Endothelial cell of umbilical vein (primary cell): ENCODE results near the gene SEL1L2.

Experiments
- EZH2 ChIP-seq: IDR thresholded peaks from 2 replicates; pipeline ENCODE4 v1.6.1; 2012; ENCODE audit warnings: borderline replicate concordance, low read depth, mild to moderate bottlenecking, moderate library complexity, low read length, inconsistent platforms; ENCODE audit not compliant: severe bottlenecking
- GATA2 ChIP-seq: IDR thresholded peaks from 2 replicates; pipeline ENCODE4 v1.7.0; 2011; ENCODE audit warnings: low read depth, mild to moderate bottlenecking, moderate library complexity, mixed read lengths, low read length; ENCODE audit not compliant: insufficient read length, insufficient read depth
- MYC ChIP-seq: IDR thresholded peaks from one replicate; pipeline ENCODE4 v1.6.1; 2011; ENCODE audit warnings: mild to moderate bottlenecking, low read depth, low read length
- POLR2A ChIP-seq: IDR thresholded peaks from 2 replicates; pipeline ENCODE4 v1.6.1; 2012; ENCODE audit warnings: low read depth, mild to moderate bottlenecking, control low read depth, low read length
- POLR2AphosphoS5 ChIP-seq: IDR thresholded peaks from 2 replicates; pipeline ENCODE4 v1.6.1; 2012; ENCODE audit warnings: low read depth, mild to moderate bottlenecking, control low read depth, low read length, moderate library complexity; ENCODE audit not compliant: insufficient read depth
- TF ChIP-seq, protein P1 (sequence below): IDR thresholded peaks from 2 replicates; pipeline ENCODE4 v1.6.1; 2011; ENCODE audit not compliant: insufficient read depth, insufficient read length
- TF ChIP-seq, protein P2 (sequence below), 2 donors: IDR thresholded peaks; 1 replicate in 1 of 2; 2 replicates in 1 of 2; pipeline ENCODE4 v1.5.1; 2011; ENCODE audit warnings: low read length in 2 of 2, mild to moderate bottlenecking in 2 of 2, moderate library complexity in 2 of 2, control low read depth in 1 of 2, inconsistent platforms in 1 of 2, low read depth in 1 of 2; ENCODE audit not compliant: insufficient read depth in 1 of 2; ENCODE audit errors: extremely low read depth in 1 of 2

DNA sequence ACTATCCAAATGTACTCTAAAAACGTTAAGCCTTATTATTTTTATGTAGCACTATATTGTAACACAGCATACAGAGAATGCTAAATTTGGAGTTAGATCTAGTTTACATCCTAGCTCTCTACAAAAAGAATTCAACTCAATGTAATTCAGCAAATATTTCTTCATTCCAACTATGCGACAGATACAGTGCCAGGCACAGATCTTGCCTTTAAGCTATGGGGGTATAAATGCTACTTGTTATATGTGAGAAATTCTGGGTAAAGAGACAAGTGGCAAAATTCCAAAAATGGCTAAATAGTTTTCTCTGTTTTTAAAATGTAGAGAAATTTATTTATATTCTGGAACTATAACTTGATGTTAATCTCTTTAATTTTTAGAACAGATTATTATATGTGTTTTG lies 63.2 kb downstream of the SEL1L2 start:
- TF ChIP-seq POLR2AphosphoS5 (no peak), GATA2 (no peak), EZH2 (no peak), MYC (no peak), POLR2A (no peak)
- TF ChIP-seq, protein P1, sequence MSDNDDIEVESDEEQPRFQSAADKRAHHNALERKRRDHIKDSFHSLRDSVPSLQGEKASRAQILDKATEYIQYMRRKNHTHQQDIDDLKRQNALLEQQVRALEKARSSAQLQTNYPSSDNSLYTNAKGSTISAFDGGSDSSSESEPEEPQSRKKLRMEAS, result no peak
- TF ChIP-seq, protein P2, sequence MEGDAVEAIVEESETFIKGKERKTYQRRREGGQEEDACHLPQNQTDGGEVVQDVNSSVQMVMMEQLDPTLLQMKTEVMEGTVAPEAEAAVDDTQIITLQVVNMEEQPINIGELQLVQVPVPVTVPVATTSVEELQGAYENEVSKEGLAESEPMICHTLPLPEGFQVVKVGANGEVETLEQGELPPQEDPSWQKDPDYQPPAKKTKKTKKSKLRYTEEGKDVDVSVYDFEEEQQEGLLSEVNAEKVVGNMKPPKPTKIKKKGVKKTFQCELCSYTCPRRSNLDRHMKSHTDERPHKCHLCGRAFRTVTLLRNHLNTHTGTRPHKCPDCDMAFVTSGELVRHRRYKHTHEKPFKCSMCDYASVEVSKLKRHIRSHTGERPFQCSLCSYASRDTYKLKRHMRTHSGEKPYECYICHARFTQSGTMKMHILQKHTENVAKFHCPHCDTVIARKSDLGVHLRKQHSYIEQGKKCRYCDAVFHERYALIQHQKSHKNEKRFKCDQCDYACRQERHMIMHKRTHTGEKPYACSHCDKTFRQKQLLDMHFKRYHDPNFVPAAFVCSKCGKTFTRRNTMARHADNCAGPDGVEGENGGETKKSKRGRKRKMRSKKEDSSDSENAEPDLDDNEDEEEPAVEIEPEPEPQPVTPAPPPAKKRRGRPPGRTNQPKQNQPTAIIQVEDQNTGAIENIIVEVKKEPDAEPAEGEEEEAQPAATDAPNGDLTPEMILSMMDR (IDR thresholded peaks at IDR 0.05; ENCODE audit: extremely low read depth in 1 of 2, insufficient read depth in 1 of 2, low read depth in 1 of 2, low read length in 2 of 2), result no peak
